ENCODE data around the gene CDCA3. TPM values are rescaled to one million over a fixed set of nuclear protein-coding genes. Genes with fewer than 3 reads are reported as not detected.

CDCA3 gene
- total and polyA plus RNA-seq, 2 of the 13 experiments (the other 11 are each of a cell fraction or from before 2014, with no cell fraction given), result 32.7 to 56.5 TPM

GRCh38 chr12:6829536-6830220 is 21.4 kb downstream of the CDCA3 start (continued):
- TF ChIP-seq HHEX (CRISPR knock-in tag; IDR thresholded peaks at IDR 0.05), result no peak
- TF ChIP-seq ZMYM4 (CRISPR knock-in tag; IDR thresholded peaks at IDR 0.05), result peak; percentile 41
- TF ChIP-seq LRRFIP1 (CRISPR knock-in tag; conservative IDR thresholded peaks at IDR 0.05), result no peak
- TF ChIP-seq HNF4A (CRISPR knock-in tag; IDR thresholded peaks at IDR 0.05), result peak; percentile 24; the same call in 1 of the 2 replicates
- TF ChIP-seq CREBL2 (CRISPR knock-in tag; IDR thresholded peaks at IDR 0.05; ENCODE audit: borderline replicate concordance), result no peak
- no peak for TF ChIP-seq THYN1 (CRISPR knock-in tag; IDR thresholded peaks at IDR 0.05; ENCODE audit: borderline replicate concordance, low read depth)
- TF ChIP-seq RBFOX2 (IDR thresholded peaks at IDR 0.05; ENCODE audit: low read depth, low read length), result no peak
- no peak for TF ChIP-seq ZUFSP (CRISPR knock-in tag; IDR thresholded peaks at IDR 0.05; ENCODE audit: borderline replicate concordance)
- no peak for TF ChIP-seq TAF15 (IDR thresholded peaks at IDR 0.05; ENCODE audit: low read depth, low read length, poor library complexity, severe bottlenecking)
- no peak for TF ChIP-seq ZBTB25 (CRISPR knock-in tag; IDR thresholded peaks at IDR 0.05)
- no peak for TF ChIP-seq KDM5A (IDR thresholded peaks at IDR 0.05; ENCODE audit: borderline replicate concordance, low read length)
- 0 out of 2 replicates have a peak, but pooled peaks have one; percentile 5 for TF ChIP-seq ZNF543 (CRISPR knock-in tag; IDR thresholded peaks at IDR 0.05)
- TF ChIP-seq BCL3 (CRISPR knock-in tag; IDR thresholded peaks at IDR 0.05), result no peak
- no peak for TF ChIP-seq TEAD3 (CRISPR knock-in tag; optimal IDR thresholded peaks at IDR 0.05; ENCODE audit: borderline replicate concordance)
- no peak for TF ChIP-seq SSRP1 (CRISPR knock-in tag; IDR thresholded peaks at IDR 0.05)
- no peak for TF ChIP-seq ZNF549 (CRISPR knock-in tag; IDR thresholded peaks at IDR 0.05)
- TF ChIP-seq RFXAP (CRISPR knock-in tag; IDR thresholded peaks at IDR 0.05; ENCODE audit: borderline replicate concordance), result peak; percentile 73; the same call in 1 of the 2 replicates
- TF ChIP-seq RNF219 (CRISPR knock-in tag; IDR thresholded peaks at IDR 0.05), result no peak
- no peak for TF ChIP-seq EHMT2 (IDR thresholded peaks at IDR 0.05; ENCODE audit: borderline replicate concordance, low read depth, low read length)
- no peak for TF ChIP-seq ZNF260 (CRISPR knock-in tag; IDR thresholded peaks at IDR 0.05; ENCODE audit: borderline replicate concordance, low read depth)
- no peak for TF ChIP-seq RBM22 (optimal IDR thresholded peaks at IDR 0.05; ENCODE audit: low read length)

All from HepG2 (cell line).